ENCODE data around the gene CMC4.

- TF ChIP-seq POLR2A (IDR thresholded peaks at IDR 0.05; ENCODE audit: low read depth, low read length) (no peak), POLR2AphosphoS5 (IDR thresholded peaks at IDR 0.05; ENCODE audit: low read depth, low read length) (no peak)
Observed at GRCh38 chrX:155053656-155054055, 17.3 kb downstream of the CMC4 start.

Measured in GM12892 (cell line).